PC-3 (cell line): ENCODE results near the gene TBX6. TPM values are rescaled to one million over a fixed set of nuclear protein-coding genes. Genes with fewer than 3 reads are reported as not detected.

Experiments
- ATAC-seq: fragments of 200-7000 bp; cut with Tn5 transposase; 2 replicates; pipeline ENCODE4 v1.9.1; 2020; ENCODE audit warnings: mild to moderate bottlenecking, moderate library complexity
- BruUV-seq: library from RNA; stranded (reverse); fragments of 400-500 nt; replicated peaks from 2 replicates; lab custom pipeline; 2021; lab: Mats Ljungman, UMichigan
- CTCF ChIA-PET: fragments of 300-600 bp; sonication (Branson Sonifier 250); formaldehyde crosslinking; loops from one replicate; lab custom pipeline; 2022; ENCODE audit warnings: antibody characterized with exemption; lab: Charles Lee
- POLR2A ChIA-PET: fragments of 300-600 bp; sonication (Branson Sonifier 250); formaldehyde crosslinking; loops from one replicate; lab custom pipeline; 2022; ENCODE audit warnings: antibody characterized with exemption; ENCODE audit not compliant: unreplicated experiment; lab: Charles Lee
- DNase-seq: peaks from one replicate; pipeline ENCODE4 v3.0.0-alpha.2; 2015
- H2AFZ ChIP-seq: fragments of 300-600 bp; sonication (generic); 2 replicates; pipeline ENCODE4 v1.6.0; 2016; ENCODE audit warnings: antibody characterized with exemption, low read length
- H3F3A ChIP-seq: fragments of 300-600 bp; sonication (generic); one replicate; pipeline ENCODE4 v1.6.0; 2017; ENCODE audit warnings: antibody characterized with exemption, low read length, control low read depth, mild to moderate bottlenecking; ENCODE audit not compliant: unreplicated experiment
- H3K27ac ChIP-seq: fragments of 300-600 bp; sonication (generic); 2 replicates; pipeline ENCODE4 v1.5.1; 2016; ENCODE audit warnings: mild to moderate bottlenecking, low read length
- H3K27me3 ChIP-seq: fragments of 300-600 bp; sonication (generic); 2 replicates; pipeline ENCODE4 v1.6.1; 2016; ENCODE audit warnings: low read length, mixed read lengths
- H3K36me3 ChIP-seq: fragments of 300-600 bp; sonication (generic); 2 replicates; pipeline ENCODE4 v1.6.1; 2016; ENCODE audit warnings: low read depth, mixed run types, low read length, mixed read lengths
- H3K4me1 ChIP-seq: fragments of 300-600 bp; sonication (generic); 2 replicates; pipeline ENCODE4 v1.5.1; 2016; ENCODE audit warnings: low read length; ENCODE audit not compliant: insufficient read depth
- H3K4me2 ChIP-seq: fragments of 300-600 bp; sonication (generic); 2 replicates; pipeline ENCODE4 v1.6.0; 2016; ENCODE audit warnings: low read length
- H3K4me3 ChIP-seq: fragments of 300-600 bp; sonication (generic); 2 replicates; pipeline ENCODE4 v1.5.1; 2016; ENCODE audit warnings: mild to moderate bottlenecking, low read length, mixed read lengths
- H3K79me2 ChIP-seq: fragments of 300-600 bp; sonication (generic); 2 replicates; pipeline ENCODE4 v1.6.1; 2017; ENCODE audit warnings: low read length, mixed read lengths
- H3K9ac ChIP-seq: fragments of 300-600 bp; sonication (generic); 2 replicates; pipeline ENCODE4 v1.6.0; 2016; ENCODE audit warnings: mild to moderate bottlenecking, low read length
- H3K9me2 ChIP-seq: fragments of 300-600 bp; sonication (generic); replicated peaks from 2 replicates; pipeline ENCODE4 v1.6.1; 2016; ENCODE audit warnings: mixed run types, low read length, mixed read lengths
- H3K9me3 ChIP-seq: fragments of 300-600 bp; sonication (generic); 2 replicates; pipeline ENCODE4 v1.6.1; 2016; ENCODE audit warnings: low read length, mixed read lengths
- H4K20me1 ChIP-seq: fragments of 300-600 bp; sonication (generic); 2 replicates; pipeline ENCODE4 v1.6.1; 2016; ENCODE audit warnings: low read length, mixed read lengths
- CTCF ChIP-seq: fragments of 300-600 bp; sonication (generic); conservative IDR thresholded peaks from 2 replicates; pipeline ENCODE4 v1.5.1; 2017; ENCODE audit warnings: antibody characterized with exemption, low read depth, mild to moderate bottlenecking, low read length
- EZH2 ChIP-seq: fragments of 300-600 bp; sonication (generic); IDR thresholded peaks from one replicate; pipeline ENCODE4 v1.6.1; 2017; ENCODE audit warnings: antibody characterized with exemption, mild to moderate bottlenecking, low read length; ENCODE audit not compliant: unreplicated experiment
- EZH2phosphoT487 ChIP-seq: fragments of 300-600 bp; sonication (generic); IDR thresholded peaks from 2 replicates; pipeline ENCODE4 v1.6.1; 2018; ENCODE audit warnings: mild to moderate bottlenecking, antibody characterized with exemption, low read length, borderline replicate concordance
- intact Hi-C: fragments of 100-400 bp; cut with micrococcal nuclease; formaldehyde crosslinking; loops from 2 replicates; pipeline ENCODE4 v1.9.0; 2023
- total RNA-seq: library from RNA; depleted of rRNA; stranded (reverse); fragments of >200 nt; gene quantifications from 2 replicates; pipeline ENCODE4 v1.2.3, GENCODE V29; 2014

Gene TBX6
- total RNA-seq, 1 experiment from 2014 or later: 1.1 TPM

- intact Hi-C loops: no loop called here
- Histone ChIP-seq H3K79me2 (no peaks in the 10 kb centered on the region), H4K20me1 (no peaks in the 10 kb centered on the region), H3K4me1 (peaks cover 15% of the 10 kb centered on the region), H3K36me3 (no peaks in the 10 kb centered on the region), H3K4me2 (peak overlapping the region; percentile 93), H3K9me2 (no peaks in the 10 kb centered on the region), H3K4me3 (peak overlapping the region; percentile 83), H3K9ac (peak overlapping the region; percentile 71), H3K27ac (peak overlapping the region; percentile 53), H3K27me3 (no peaks in the 10 kb centered on the region), H3F3A (no peaks in the 10 kb centered on the region), H2AFZ (peak overlapping the region; percentile 82), H3K9me3 (no peaks in the 10 kb centered on the region)
- BruUV-seq: no TSS peak
- ChIA-PET CTCF (no interaction called here), POLR2A (interaction anchor here (0.5 kb wide), 1 partner anchor 9 kb away, joined by 5 read pairs; no protein-coding TSS in a partner anchor)
- ATAC-seq (peak; percentile 76), DNase-seq (peak; percentile 83)
- TF ChIP-seq EZH2 (no peak), CTCF (no peak), EZH2phosphoT487 (no peak)
Measured at GRCh38 chr16:30052671-30053372, 38.9 kb downstream of the TBX6 start.

GRCh38 chr16:30051518-30051917, 40.2 kb downstream of the TBX6 start:
- Histone ChIP-seq H3K4me3 (no peak overlapping the region), H3K9me2 (no peaks in the 10 kb centered on the region), H3K9ac (no peak overlapping the region), H3F3A (no peaks in the 10 kb centered on the region), H3K27ac (no peak overlapping the region), H3K4me1 (peaks cover 15% of the 10 kb centered on the region), H3K9me3 (no peaks in the 10 kb centered on the region), H3K4me2 (no peak overlapping the region), H2AFZ (no peak overlapping the region), H3K79me2 (no peaks in the 10 kb centered on the region), H3K36me3 (no peaks in the 10 kb centered on the region), H3K27me3 (no peaks in the 10 kb centered on the region), H4K20me1 (no peaks in the 10 kb centered on the region)
- intact Hi-C loops: no loop called here
- ChIA-PET POLR2A (no interaction called here), CTCF (no interaction called here)
- ATAC-seq (0 out of 2 replicates have a peak, but pooled peaks have one; percentile 25), DNase-seq (peak; percentile 37)
- TF ChIP-seq EZH2phosphoT487: no peak
- TF ChIP-seq CTCF: no peak
- no peak for TF ChIP-seq EZH2
- no TSS peak for BruUV-seq

- Histone ChIP-seq H3F3A (no peaks in the 10 kb centered on the region), H3K4me2 (no peak overlapping the region), H4K20me1 (no peaks in the 10 kb centered on the region), H3K36me3 (no peaks in the 10 kb centered on the region), H2AFZ (no peak overlapping the region), H3K9me2 (no peaks in the 10 kb centered on the region), H3K4me1 (peaks cover 6% of the 10 kb centered on the region), H3K9me3 (no peaks in the 10 kb centered on the region), H3K9ac (no peak overlapping the region), H3K27ac (no peak overlapping the region), H3K4me3 (no peak overlapping the region), H3K79me2 (no peaks in the 10 kb centered on the region), H3K27me3 (no peaks in the 10 kb centered on the region)
- no peak for TF ChIP-seq EZH2
- TF ChIP-seq CTCF: no peak
- TF ChIP-seq EZH2phosphoT487: no peak
- no peak for DNase-seq
- CTCF ChIA-PET: no interaction called here
- POLR2A ChIA-PET: no interaction called here
- BruUV-seq: no TSS peak
- no peak for ATAC-seq
- intact Hi-C loops: no loop called here
Measured at GRCh38 chr16:30049871-30050270, 41.9 kb downstream of the TBX6 start.
